ENCODE data around the gene NELFB. TPM values are rescaled to one million over a fixed set of nuclear protein-coding genes. Genes with fewer than 3 reads are reported as not detected.

NELFB gene
- total and polyA plus RNA-seq, 9 of the 15 experiments (the other 6 are each of a cell fraction or from before 2014, with no cell fraction given): 0.24 to 84.0 (median 29.7) TPM

GRCh38 chr9:137218754-137219271 lies 36.3 kb upstream of the NELFB start (continued):
- peak; percentile 74; the same call in 1 of the 2 replicates for TF ChIP-seq POLR2AphosphoS2 (IDR thresholded peaks at IDR 0.05; ENCODE audit: low read length)
- no peak for TF ChIP-seq ELF1 (tag; IDR thresholded peaks at IDR 0.05)
- no peak for TF ChIP-seq SRSF1 (IDR thresholded peaks at IDR 0.05; ENCODE audit: low read depth, low read length)
- no peak for TF ChIP-seq MCM2 (IDR thresholded peaks at IDR 0.05; ENCODE audit: low read depth)
- no peak for TF ChIP-seq YBX1 (IDR thresholded peaks at IDR 0.05)
- TF ChIP-seq ZNF740 (CRISPR knock-in tag; IDR thresholded peaks at IDR 0.05): no peak
- TF ChIP-seq ZNF740 (tag; IDR thresholded peaks at IDR 0.05): no peak
- TF ChIP-seq FOXP1 (CRISPR knock-in tag; IDR thresholded peaks at IDR 0.05): no peak
- no peak for TF ChIP-seq MBD1 (CRISPR knock-in tag; IDR thresholded peaks at IDR 0.05)
- TF ChIP-seq, protein P1, sequence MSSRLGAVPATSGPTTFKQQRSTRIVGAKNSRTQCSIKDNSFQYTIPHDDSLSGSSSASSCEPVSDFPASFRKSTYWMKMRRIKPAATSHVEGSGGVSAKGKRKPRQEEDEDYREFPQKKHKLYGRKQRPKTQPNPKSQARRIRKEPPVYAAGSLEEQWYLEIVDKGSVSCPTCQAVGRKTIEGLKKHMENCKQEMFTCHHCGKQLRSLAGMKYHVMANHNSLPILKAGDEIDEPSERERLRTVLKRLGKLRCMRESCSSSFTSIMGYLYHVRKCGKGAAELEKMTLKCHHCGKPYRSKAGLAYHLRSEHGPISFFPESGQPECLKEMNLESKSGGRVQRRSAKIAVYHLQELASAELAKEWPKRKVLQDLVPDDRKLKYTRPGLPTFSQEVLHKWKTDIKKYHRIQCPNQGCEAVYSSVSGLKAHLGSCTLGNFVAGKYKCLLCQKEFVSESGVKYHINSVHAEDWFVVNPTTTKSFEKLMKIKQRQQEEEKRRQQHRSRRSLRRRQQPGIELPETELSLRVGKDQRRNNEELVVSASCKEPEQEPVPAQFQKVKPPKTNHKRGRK (tag; IDR thresholded peaks at IDR 0.05): no peak
- no peak for TF ChIP-seq MEIS2 (IDR thresholded peaks at IDR 0.05; ENCODE audit: partially characterized antibody)
- no peak for TF ChIP-seq SIX5 (IDR thresholded peaks at IDR 0.05; ENCODE audit: borderline replicate concordance in 1 of 2, insufficient read depth in 1 of 2, low read depth in 1 of 2, low read length in 2 of 2)
- TF ChIP-seq, protein P2, sequence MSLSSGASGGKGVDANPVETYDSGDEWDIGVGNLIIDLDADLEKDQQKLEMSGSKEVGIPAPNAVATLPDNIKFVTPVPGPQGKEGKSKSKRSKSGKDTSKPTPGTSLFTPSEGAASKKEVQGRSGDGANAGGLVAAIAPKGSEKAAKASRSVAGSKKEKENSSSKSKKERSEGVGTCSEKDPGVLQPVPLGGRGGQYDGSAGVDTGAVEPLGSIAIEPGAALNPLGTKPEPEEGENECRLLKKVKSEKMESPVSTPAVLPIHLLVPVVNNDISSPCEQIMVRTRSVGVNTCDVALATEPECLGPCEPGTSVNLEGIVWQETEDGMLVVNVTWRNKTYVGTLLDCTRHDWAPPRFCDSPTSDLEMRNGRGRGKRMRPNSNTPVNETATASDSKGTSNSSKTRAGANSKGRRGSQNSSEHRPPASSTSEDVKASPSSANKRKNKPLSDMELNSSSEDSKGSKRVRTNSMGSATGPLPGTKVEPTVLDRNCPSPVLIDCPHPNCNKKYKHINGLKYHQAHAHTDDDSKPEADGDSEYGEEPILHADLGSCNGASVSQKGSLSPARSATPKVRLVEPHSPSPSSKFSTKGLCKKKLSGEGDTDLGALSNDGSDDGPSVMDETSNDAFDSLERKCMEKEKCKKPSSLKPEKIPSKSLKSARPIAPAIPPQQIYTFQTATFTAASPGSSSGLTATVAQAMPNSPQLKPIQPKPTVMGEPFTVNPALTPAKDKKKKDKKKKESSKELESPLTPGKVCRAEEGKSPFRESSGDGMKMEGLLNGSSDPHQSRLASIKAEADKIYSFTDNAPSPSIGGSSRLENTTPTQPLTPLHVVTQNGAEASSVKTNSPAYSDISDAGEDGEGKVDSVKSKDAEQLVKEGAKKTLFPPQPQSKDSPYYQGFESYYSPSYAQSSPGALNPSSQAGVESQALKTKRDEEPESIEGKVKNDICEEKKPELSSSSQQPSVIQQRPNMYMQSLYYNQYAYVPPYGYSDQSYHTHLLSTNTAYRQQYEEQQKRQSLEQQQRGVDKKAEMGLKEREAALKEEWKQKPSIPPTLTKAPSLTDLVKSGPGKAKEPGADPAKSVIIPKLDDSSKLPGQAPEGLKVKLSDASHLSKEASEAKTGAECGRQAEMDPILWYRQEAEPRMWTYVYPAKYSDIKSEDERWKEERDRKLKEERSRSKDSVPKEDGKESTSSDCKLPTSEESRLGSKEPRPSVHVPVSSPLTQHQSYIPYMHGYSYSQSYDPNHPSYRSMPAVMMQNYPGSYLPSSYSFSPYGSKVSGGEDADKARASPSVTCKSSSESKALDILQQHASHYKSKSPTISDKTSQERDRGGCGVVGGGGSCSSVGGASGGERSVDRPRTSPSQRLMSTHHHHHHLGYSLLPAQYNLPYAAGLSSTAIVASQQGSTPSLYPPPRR (CRISPR knock-in tag; IDR thresholded peaks at IDR 0.05; ENCODE audit: borderline replicate concordance): no peak
- no peak for TF ChIP-seq PHB (CRISPR knock-in tag; IDR thresholded peaks at IDR 0.05)
- no peak for TF ChIP-seq ZNF212 (CRISPR knock-in tag; IDR thresholded peaks at IDR 0.05)
- TF ChIP-seq, protein P3, sequence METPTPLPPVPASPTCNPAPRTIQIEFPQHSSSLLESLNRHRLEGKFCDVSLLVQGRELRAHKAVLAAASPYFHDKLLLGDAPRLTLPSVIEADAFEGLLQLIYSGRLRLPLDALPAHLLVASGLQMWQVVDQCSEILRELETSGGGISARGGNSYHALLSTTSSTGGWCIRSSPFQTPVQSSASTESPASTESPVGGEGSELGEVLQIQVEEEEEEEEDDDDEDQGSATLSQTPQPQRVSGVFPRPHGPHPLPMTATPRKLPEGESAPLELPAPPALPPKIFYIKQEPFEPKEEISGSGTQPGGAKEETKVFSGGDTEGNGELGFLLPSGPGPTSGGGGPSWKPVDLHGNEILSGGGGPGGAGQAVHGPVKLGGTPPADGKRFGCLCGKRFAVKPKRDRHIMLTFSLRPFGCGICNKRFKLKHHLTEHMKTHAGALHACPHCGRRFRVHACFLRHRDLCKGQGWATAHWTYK (CRISPR knock-in tag; IDR thresholded peaks at IDR 0.05): peak; percentile 77; the same call in 1 of the 2 replicates
- peak; percentile 71; the same call in 1 of the 2 replicates for TF ChIP-seq ZNF311 (CRISPR knock-in tag; IDR thresholded peaks at IDR 0.05)
- TF ChIP-seq ZNF217 (CRISPR knock-in tag; IDR thresholded peaks at IDR 0.05): no peak
- peak; percentile 73; the same call in 1 of the 2 replicates for TF ChIP-seq E2F3 (CRISPR knock-in tag; IDR thresholded peaks at IDR 0.05)
